ENCODE results near the gene IFRD2.

- TF ChIP-seq CTCF (conservative IDR thresholded peaks at IDR 0.05; ENCODE audit: low read length) (no peak), EZH2phosphoT487 (IDR thresholded peaks at IDR 0.05; ENCODE audit: borderline replicate concordance) (no peak)
Observed at GRCh38 chr3:50318163-50318562, 25.9 kb upstream of the IFRD2 start.

Data from Loucy (cell line).